H1 (cell line): ENCODE measurements around the gene PACS1. TPM values are rescaled to one million over a fixed set of nuclear protein-coding genes. Genes with fewer than 3 reads are reported as not detected.

Source experiments
- EGR1 ChIP-seq: IDR thresholded peaks from 2 replicates; pipeline ENCODE4 v1.6.1; 2011; ENCODE audit warnings: low read depth, low read length, borderline replicate concordance
- HDAC2 ChIP-seq, 2 experiments: fragments of 300-600 bp in 1 of 2; sonication (generic) in 1 of 2; IDR thresholded peaks; 2 replicates each; pipeline ENCODE4 v1.6.1; 2011 to 2012; ENCODE audit warnings: low read depth in 2 of 2, low read length in 2 of 2, mild to moderate bottlenecking in 2 of 2, moderate library complexity in 2 of 2, borderline replicate concordance in 1 of 2, inconsistent platforms in 1 of 2
- KDM5A ChIP-seq: fragments of 200-600 bp; IDR thresholded peaks from 2 replicates; pipeline ENCODE4 v1.7.1; 2012; ENCODE audit warnings: mild to moderate bottlenecking, low read length, inconsistent platforms, mixed read lengths
- SAP30 ChIP-seq: fragments of 300-600 bp; sonication (generic); IDR thresholded peaks from 2 replicates; pipeline ENCODE4 v1.7.1; 2012; ENCODE audit warnings: low read length, moderate library complexity, mild to moderate bottlenecking, inconsistent platforms; ENCODE audit not compliant: insufficient read depth, insufficient replicate concordance
- polyA plus RNA-seq, 7 experiments: library from polyadenylated mRNA; depleted of rRNA in 3 of 7; stranded (reverse) in 5 of 7; unstranded in 2 of 7; fragments of >200 nt in 5 of 7; fragments of 200-250 nt in 2 of 7; gene quantifications; 1 replicate in 5 of 7; 2 replicates in 1 of 7; 4 replicates in 1 of 7; pipeline versions ENCODE4 v1.2.1 to v1.2.3, GENCODE V29; 2011 to 2013; ENCODE audit warnings: missing spikeins in 2 of 7, mixed read lengths in 2 of 7
- total RNA-seq: library from RNA; stranded (reverse); fragmentation: NEBNext Ultra II Directional; extraction: Animal tissue kit (Norgen Biotek cat#: 25700); gene quantifications from 2 replicates; pipeline ENCODE4 v1.2.1, GENCODE V29; 2021

PACS1 gene
- total and polyA plus RNA-seq, 2 of the 8 experiments (the other 6 are each of a cell fraction or from before 2014, with no cell fraction given), result 11.5 to 36.0 TPM

DNA sequence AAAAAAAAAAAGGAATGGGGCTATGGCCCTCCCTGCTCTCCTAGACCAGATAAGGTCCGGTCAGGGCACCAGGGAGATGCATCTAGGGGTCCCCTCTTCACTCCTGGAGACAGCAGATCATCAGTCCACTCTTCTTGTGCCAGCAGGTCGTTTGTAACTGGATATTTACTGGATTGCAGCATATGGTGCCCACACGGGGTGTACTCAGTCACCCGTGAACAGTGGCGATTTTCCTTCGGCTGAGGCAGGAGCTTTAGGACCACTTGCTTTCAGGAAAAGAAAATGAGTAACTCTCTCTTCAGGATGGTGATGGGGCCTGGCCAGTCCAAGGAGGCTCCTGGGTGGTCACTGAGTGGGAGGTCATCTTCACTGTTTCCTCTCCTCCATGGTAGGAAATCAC lies 160.1 kb downstream of the PACS1 start (continued):
- TF ChIP-seq SAP30 (no peak), KDM5A (no peak), HDAC2 (IDR thresholded peaks at IDR 0.05; ENCODE audit: borderline replicate concordance in 1 of 2, low read depth in 2 of 2, low read length in 2 of 2) (no peak), EGR1 (no peak)
